HL-60/S4 (cell line): ENCODE measurements around the gene NEMP2.

Experiments used
- in situ Hi-C: fragments of 300-500 bp; cut with MboI; formaldehyde crosslinking; loops from 2 replicates; pipeline ENCODE4 v1.14.3; 2022; ENCODE audit warnings: low sequenced_read_pairs

NEMP2 gene

DNA sequence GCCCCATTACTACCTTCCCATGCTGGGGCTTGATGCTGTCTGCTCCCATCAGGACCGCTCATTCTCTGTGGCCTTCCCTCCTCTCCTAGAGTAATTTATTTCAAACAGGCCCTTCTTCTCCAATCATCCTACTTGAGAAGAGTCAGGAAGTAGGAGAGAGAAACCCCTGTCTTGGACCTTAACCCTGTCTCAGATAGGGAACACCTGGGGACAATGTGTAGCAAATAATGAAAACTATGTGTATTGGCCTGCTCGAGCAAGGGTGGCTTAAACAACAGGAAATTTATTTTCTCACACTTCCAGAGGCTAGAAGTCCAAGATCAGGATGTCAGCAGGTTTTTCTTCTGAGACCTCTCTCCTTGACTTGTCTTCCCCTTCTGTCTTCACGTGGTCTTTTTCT lies 26.6 kb upstream of the NEMP2 start:
- in situ Hi-C loops: no loop called here

DNA sequence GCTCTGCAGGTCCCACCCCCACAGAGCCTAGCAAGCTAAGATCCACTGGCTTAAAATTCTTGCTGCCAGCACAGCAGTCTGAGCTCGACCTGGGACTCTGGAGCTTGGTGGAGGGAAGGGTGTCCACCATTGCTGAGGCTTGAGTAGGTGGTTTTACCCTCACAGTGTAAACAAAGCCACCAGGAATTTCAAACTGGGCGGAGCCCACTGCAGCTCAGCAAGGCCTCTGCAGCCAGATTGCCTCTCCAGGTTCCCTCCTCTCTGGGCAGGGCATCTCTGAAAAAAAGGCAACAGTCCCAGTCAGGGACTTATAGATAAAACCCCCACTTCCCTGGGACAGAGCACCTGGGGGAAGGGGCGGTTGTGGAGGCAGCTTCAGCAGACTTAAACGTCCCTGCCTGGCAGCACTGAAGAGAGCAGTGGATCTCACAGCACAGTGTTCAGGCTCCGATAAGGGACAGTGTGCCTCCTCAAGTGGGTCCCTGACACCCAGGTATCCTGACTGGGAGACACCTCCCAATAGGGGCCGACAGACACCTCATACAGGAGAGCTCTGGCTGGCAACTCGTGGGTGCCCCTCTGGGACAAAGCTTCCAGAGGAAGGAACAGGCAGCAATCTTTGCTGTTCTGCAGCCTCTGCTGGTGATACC lies 20.0 kb upstream of the NEMP2 start:
- in situ Hi-C loops: no loop called here

- in situ Hi-C loops: no loop called here
Measured at GRCh38 chr2:190553254-190553653, 18.7 kb upstream of the NEMP2 start.

- in situ Hi-C loops: no loop called here
Measured at GRCh38 chr2:190551928-190552327, 17.4 kb upstream of the NEMP2 start.

- in situ Hi-C loops: no loop called here
Measured at GRCh38 chr2:190550137-190550536, 15.6 kb upstream of the NEMP2 start.

- in situ Hi-C loops: no loop called here
Measured at GRCh38 chr2:190547886-190548285, 13.4 kb upstream of the NEMP2 start.

DNA sequence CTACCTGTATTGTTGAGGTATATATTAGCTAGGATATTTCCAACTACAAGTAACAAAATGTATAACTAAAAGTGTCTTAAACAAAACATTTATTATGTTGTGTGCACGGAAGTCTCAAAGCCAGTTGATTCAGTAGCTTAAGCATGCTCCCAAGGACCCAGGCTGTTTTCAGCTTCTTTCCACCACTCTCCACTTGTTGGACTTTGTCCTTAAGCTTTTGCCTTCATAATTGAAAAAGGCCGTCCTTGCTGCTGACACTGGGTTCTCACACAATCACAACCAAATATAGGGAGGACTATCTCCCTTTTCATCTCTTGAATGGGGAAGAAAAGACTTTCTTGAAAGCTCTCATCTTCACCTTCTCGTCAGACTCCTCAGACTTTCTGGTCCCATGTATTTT lies 12.2 kb upstream of the NEMP2 start:
- in situ Hi-C loops: no loop called here

DNA sequence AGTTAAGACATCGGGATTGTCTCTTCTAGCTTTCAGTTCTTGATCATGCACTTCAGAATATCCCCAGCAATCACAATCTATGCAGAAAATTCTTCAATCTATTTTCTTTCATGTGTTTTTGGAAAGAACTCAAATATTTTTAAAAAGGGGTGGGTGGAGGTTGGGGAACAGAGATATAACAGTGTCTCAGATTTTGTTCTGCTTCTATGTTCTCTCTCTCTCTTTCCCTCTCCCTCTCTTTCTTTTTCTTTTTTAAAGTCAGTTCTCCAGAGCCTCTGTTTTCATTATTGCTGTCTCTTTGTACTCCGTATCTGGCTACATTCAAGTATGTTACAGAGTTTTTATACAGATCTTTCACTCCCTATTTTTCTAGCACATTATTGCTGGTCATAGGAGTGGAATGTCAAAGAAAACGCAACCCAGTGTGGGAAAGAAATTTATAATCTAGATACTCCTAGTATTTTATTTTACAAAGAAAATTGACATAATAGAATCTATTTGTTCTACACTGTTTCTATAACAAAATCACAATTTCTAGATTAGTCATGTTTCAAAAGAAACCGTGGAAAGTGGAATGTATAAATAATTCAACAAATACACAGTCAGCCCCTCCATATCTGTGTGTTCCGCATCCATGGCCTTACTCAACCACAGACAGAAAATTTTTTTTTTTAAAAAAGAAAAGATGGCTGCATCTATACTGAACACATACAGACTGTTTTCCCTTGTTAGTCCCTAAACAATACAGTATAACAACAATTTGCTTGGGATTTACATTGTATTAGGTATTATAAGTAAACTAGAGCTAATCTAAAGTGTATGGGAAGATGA lies 11.2 kb upstream of the NEMP2 start:
- in situ Hi-C loops: no loop called here

DNA sequence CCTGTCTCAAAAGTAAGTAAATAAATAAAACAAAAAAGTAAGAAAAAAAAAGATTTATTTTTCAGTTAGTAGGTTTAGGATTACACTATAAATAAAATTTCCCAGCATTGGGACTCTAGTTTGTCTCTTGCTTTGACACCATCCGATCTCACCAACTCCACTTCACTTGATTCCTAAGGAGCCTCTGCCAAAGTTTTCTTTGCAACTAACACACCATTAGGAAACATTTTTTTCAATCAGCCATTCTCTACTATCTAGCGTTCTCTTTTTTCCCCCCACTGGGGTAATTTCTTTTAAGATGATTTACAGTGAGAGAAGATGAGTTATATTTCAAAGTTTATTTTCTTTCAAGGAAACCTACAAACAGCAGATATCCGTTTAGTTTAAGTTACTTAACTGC lies 10.6 kb upstream of the NEMP2 start:
- in situ Hi-C loops: no loop called here

DNA sequence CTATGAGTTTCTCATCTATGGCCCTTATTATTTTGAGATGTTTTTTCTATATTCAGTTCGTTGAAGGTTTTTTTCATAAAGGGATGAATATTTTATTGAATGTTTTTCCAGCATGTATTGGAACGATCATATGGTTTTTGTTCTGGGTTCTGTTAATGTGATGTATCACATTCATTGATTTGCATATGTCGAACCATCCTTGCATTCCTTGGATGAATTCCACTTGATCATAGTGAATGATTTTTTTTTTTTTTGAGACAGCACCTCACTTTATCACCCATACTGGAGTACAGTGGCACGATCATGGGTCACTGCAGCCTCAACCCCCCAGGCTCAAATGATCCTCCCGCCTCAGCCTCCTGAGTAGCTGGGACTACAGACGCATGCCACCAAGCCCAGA lies 5.5 kb upstream of the NEMP2 start:
- in situ Hi-C loops: no loop called here

DNA sequence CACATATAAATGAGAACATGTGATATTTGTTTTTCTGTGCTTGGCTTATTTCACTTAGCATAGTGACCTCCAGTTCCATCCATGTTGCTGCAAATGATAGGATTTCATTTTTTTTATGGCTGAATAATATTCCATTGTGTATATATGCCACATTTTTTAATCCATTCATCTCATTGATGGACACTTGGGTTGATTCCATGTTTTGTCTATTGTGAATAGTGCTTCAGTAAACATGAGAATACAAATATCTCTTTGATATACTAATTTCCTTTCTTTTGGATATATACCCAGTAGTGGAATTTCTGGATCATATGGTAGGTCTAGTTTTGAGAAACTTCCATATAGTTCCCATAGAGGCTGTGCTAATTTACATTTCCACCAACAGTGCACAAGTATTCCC lies 3.7 kb upstream of the NEMP2 start:
- in situ Hi-C loops: no loop called here

DNA sequence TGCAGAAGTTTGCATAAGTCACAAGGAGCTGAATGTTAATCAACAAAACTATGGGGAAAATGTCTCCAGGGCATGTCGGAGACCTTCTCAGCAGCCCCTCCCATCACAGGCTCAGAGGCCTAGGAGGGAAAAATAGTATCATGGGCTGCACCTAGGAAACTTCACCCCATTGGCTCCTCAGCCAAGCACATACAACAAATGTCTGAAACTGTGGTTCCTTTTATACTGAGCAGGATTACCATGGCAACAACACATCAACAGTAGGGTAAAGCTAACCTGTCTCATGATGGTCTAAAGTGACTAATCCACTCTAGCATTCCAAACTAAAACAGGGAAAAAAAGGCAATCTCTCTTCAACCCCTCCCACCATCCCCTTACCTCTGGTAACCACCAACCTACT lies 3.2 kb upstream of the NEMP2 start:
- in situ Hi-C loops: no loop called here

DNA sequence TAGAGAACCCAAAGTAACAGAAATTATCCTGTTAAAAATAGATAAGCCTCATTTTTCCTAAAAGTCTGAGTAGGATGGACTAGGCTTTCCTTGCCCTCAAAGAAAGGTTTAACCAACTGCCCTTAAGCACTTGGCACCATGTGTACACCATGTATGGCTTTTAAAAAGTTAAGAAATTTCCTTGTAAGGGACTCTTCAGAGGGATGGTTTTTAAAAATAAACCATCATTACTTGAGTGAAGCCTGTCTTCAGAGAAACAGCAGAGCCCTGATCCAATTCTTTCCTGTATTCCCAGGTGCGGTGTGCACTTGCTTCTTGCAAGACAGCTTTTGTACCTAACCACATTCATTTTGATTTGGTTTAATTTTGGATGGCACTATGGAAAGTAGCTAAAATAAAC lies 1.1 kb upstream of the NEMP2 start:
- in situ Hi-C loops: no loop called here

DNA sequence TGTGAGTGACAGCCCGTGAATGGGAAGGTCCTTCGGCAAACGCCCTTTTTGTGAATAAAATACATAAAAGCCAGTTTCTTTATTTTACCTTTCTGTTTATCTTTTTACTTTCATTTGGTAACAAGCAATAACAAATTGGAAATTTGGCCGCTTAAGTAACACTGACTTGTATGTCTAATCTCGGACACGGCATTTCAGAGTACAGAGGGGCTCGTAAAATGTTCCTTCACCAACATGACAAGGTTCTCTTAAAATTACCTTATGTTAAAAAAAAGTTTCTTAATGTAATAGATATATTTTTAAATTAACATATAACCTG lies 558 bp upstream of the NEMP2 start:
- in situ Hi-C loops: no loop called here

DNA sequence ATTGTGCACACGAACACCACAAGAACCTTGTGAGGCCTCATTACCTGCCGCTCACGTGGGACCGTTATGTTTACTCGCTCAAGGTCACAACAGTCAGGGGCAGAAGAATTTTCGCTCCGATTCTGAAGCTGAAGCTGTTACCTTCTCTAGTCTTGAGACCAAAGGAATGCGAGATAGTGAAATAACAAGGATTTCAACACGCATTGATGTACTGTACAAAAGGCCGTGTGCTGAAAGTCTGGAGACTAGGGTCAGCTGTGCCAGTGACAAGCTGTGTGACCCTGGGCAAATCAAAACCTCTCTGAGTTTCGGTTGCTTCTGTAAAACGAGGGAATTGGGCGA lies 583 bp downstream of the NEMP2 start:
- in situ Hi-C loops: no loop called here

- in situ Hi-C loops: no loop called here
Measured at GRCh38 chr2:190533175-190533967, 1.2 kb downstream of the NEMP2 start.

GRCh38 chr2:190532581-190532980 lies 1.9 kb downstream of the NEMP2 start:
- in situ Hi-C loops: no loop called here

GRCh38 chr2:190530248-190530900 lies 4.1 kb downstream of the NEMP2 start:
- in situ Hi-C loops: no loop called here

DNA sequence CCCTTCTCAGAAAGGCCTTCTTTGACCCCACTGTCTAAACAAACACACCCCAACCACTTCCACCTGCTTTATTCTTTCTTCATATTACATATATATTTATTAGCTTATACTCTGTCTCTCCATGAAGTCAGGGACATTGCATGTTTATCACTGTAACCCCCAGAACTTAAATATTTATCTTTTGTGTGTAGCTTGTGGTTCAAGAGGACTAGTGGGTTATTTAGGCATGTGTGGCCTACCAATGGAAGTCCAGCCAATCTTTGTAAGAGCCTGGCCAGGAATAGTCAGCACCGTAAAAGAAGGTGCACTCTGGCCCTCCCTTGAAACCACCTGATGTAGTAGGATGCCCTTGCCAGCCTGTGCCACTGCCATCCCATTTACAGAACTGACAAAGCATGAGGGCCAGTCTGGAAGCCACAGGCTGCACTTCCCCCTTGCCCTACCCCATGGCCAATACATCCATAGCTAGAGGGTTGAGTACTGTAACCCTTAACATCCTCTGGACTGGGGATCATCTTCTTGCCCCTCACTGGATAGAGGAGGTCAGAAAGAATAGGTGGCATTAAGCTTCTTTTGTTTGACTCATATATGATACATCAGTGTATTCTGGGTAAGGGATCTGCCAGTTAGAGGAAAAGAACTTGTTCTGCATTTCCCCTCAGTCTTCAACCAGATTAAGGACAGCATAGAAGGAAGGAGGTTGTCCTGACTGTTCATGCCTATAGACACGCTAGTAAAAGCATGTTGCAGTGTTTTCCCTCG lies 4.9 kb downstream of the NEMP2 start:
- in situ Hi-C loops: no loop called here

DNA sequence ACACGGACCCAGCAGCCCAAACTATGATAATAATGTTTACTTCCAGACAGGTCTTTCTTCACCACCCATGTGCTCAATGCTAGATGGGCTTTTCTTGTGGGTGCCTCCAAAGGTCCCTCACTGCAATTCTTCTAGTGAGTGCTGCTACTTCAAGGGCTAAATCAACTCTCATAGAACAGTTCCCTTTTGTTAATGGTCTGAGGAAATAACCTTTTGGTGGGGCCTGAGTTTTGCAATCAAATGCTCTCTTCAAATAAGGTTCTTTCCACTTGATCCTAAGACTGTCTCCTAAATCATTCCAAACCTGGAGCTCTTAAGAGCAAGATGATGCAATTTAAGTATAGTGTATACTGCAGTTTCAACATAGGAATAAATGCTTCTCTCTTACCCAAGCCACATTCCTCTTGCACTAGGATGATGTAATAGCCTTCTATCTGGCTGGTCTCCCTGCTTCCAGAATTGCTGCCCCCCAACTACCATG lies 6.0 kb downstream of the NEMP2 start:
- in situ Hi-C loops: no loop called here

DNA sequence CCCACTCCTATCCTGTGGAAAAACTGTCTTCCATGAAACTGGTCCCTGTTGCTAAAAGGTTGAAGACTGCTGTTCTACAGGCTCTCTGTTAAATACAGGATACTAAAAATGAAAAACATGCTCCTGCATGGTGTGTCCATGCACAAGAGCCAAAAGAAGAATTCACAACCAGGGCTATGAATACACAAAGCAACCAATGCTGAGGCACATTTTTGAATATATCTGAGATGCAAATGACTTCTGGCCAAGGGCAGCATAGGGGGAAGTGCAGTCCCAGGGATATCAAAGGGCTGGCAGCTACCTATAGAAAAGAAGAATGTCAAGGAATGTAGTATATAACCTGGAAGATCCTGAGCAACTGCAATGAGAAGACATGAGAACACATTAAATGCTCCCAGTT lies 6.6 kb downstream of the NEMP2 start:
- in situ Hi-C loops: no loop called here
